SK-N-MC (cell line): ENCODE results near the gene CHGA.

Experiments
- DNase-seq: peaks from one replicate; pipeline ENCODE4 v3.0.0-alpha.2; 2011; ENCODE audit warnings: low read depth, low spot score
- H3K27ac ChIP-seq: fragments of 200-600 bp; sonication (generic); 2 replicates; pipeline ENCODE4 v1.5.1; 2016; ENCODE audit warnings: mixed run types
- H3K36me3 ChIP-seq: fragments of 200-600 bp; sonication (generic); 2 replicates; pipeline ENCODE4 v1.6.1; 2017; ENCODE audit warnings: antibody characterized with exemption, low read length, mixed read lengths; ENCODE audit not compliant: insufficient read depth
- H3K4me3 ChIP-seq: fragments of 200-600 bp; sonication (generic); 2 replicates; pipeline ENCODE4 v1.5.1; 2016
- H3K9ac ChIP-seq: fragments of 200-600 bp; sonication (generic); 2 replicates; pipeline ENCODE4 v1.8.0; 2017; ENCODE audit warnings: mixed run types, mixed read lengths; ENCODE audit not compliant: insufficient read length
- H3K9me3 ChIP-seq: fragments of 200-600 bp; sonication (generic); 2 replicates; pipeline ENCODE4 v1.6.1; 2017; ENCODE audit warnings: low read depth, mild to moderate bottlenecking, antibody characterized with exemption, low read length, moderate library complexity, mixed read lengths
- EZH2 ChIP-seq: fragments of 200-600 bp; sonication (generic); IDR thresholded peaks from one replicate; pipeline ENCODE4 v1.6.1; 2017; ENCODE audit warnings: antibody characterized with exemption
- FOXP2 ChIP-seq: optimal IDR thresholded peaks from 2 replicates; pipeline ENCODE3; 2011; ENCODE audit warnings: mild to moderate bottlenecking, moderate library complexity; ENCODE audit not compliant: insufficient read depth; ENCODE audit errors: extremely low read length, control extremely low read depth
- POLR2AphosphoS5 ChIP-seq: IDR thresholded peaks from 2 replicates; pipeline ENCODE4 v1.6.1; 2012; ENCODE audit warnings: mild to moderate bottlenecking, low read depth, low read length, borderline replicate concordance

The CHGA gene

DNA sequence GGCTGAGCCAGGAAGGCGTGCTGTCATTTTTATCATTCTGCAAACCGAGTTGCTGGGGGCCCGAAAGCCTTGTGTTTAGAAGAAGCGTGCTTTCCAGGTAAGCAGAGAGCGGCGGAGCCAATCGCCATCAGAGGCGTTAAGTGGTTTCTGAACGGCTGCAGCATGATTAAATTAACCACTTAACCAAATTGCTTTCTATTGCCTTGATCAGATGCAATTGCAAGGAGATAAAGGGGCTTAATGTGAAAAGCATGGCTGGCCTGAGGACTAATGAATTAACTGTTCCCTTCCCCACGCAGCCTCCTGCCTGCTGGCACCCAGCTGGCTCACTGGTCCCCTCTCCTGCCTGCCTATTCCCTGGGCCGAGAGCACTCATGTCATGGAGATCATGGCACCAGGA lies 36.6 kb upstream of the CHGA start:
- TF ChIP-seq EZH2 (no peak), FOXP2 (no peak), POLR2AphosphoS5 (no peak)
- Histone ChIP-seq H3K27ac (no peak overlapping the region), H3K9ac (no peak overlapping the region), H3K9me3 (no peaks in the 10 kb centered on the region), H3K4me3 (no peak overlapping the region), H3K36me3 (no peaks in the 10 kb centered on the region)
- no peak for DNase-seq

DNA sequence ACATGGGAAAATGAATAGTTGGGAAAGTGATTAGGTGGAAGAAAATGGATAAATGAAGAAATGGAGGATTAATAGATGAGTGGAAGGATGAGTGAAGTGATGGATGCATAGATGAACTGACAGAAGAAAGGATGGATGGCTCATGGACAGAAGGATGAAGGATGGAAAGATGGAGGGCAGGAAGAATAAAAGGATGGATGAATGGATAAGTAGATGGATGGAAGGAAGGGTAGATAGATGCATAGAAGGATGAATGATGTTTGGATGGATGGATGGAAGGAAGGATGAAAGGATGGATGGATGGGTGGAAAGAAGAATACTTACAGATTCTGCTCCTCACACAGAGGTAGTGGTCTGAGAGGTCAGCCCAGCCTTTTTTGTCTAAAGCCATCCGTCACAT lies 35.8 kb upstream of the CHGA start:
- Histone ChIP-seq H3K36me3 (no peaks in the 10 kb centered on the region), H3K9me3 (no peaks in the 10 kb centered on the region), H3K27ac (no peak overlapping the region), H3K4me3 (no peak overlapping the region), H3K9ac (no peak overlapping the region)
- TF ChIP-seq FOXP2 (no peak), EZH2 (no peak), POLR2AphosphoS5 (no peak)
- no peak for DNase-seq

DNA sequence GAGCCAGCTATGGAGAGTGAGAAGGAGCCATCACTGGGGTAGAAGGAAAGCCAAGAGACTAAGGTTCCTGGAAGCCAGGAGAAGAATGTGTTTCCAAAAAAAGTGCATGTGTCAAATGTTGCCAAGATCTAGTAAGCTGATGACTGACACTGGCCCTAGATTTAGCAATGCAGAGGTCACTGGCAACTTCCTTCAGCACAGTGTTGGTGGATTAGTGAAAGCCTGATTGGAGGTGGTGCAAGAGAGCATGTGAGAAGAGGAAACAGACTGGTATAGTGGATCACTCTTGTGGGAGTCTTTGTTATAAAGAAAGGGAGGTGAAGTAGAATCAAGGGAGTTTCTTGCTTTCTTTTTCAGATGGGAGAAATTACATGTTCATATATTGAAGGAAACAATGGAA lies 34.1 kb upstream of the CHGA start:
- no peak for DNase-seq
- Histone ChIP-seq H3K4me3 (no peak overlapping the region), H3K9ac (no peak overlapping the region), H3K36me3 (no peaks in the 10 kb centered on the region), H3K27ac (no peak overlapping the region), H3K9me3 (no peaks in the 10 kb centered on the region)
- TF ChIP-seq EZH2 (no peak), POLR2AphosphoS5 (no peak), FOXP2 (no peak)

DNA sequence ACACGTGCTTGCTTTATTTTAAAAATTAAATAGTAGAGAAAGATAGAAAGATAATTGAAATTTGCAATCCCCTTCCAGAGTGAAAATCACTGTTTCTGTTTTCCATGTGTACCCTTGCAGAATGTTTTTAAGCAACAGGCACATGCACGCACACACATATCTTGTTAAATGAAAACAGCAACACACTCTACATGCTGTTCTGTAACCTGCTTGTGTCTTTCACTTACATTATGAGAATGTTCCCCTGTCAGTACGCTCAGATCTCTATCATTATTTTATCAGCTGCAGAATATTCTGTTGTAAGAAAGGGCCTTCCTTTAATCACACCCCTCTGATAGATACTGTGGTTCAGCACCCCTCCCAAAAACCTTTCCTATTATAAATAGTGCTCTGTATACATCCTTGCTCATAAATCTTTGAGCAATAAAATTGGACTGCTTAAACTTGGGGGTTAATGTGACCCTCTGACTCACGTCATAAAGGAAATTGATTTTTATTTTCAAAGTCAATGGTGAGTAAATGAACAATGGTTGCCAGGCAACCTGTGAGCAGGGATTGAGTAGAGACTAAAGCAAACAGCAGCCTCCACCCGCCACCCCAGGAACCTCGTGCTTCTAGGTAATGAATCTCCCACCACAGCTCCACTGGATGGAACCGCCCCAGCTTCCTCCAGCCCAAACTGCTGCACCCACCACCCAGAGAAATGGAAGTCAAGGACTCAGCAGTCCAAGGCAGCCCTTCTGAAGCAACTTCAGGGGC lies 31.9 kb upstream of the CHGA start:
- TF ChIP-seq FOXP2 = no peak
- H3K27ac ChIP-seq = no peak overlapping the region
- no peaks in the 10 kb centered on the region for H3K9me3 ChIP-seq
- no peak for DNase-seq
- no peak overlapping the region for H3K4me3 ChIP-seq
- no peaks in the 10 kb centered on the region for H3K36me3 ChIP-seq
- no peak overlapping the region for H3K9ac ChIP-seq

DNA sequence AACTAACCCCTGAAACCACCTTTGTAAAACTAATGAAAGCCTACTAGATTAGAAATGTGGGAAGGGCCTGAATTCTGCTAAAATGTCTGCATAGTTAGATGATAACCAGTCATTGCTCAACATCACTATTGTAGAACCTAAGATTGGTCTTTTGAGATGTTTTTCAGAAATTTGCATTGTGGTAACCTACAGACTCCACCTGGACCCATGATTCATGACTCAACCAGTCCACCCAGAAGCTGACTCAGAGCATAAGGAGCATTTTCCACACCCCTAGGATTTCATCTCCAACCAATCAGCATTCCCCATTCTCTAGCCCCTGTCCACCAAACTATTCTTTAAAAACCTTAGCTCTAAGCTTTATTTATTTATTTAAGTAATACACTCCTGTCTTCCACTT lies 30.4 kb upstream of the CHGA start:
- no peak for TF ChIP-seq FOXP2
- no peak for TF ChIP-seq EZH2
- no peak for TF ChIP-seq POLR2AphosphoS5
- no peaks in the 10 kb centered on the region for H3K36me3 ChIP-seq
- H3K9me3 ChIP-seq = no peaks in the 10 kb centered on the region

DNA sequence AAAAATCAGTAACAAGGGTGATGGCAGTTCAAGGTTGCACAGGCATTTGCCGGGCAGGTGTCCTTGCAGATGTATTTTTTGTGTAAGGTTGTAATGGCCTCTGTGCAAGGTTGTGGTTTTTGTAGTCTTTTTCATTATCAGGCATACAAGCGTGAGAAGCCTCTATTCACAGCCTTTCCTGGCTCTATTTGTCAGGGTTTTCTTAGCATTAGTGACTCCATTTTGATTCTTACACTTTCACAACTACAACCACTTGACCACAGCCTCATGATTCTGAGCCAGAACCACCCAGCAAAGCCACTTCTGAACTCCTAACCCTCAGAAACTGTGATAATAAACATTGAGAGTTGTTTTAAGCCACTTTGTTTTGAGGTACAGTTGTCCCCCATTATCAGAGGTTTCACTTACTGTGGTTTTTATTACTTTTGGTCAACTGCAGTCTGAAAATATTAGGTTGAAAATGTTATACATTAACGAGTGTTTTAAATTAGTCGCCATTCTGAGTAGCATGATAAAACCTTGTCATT lies 27.5 kb upstream of the CHGA start:
- TF ChIP-seq POLR2AphosphoS5 (no peak), FOXP2 (no peak), EZH2 (no peak)
- no peaks in the 10 kb centered on the region for H3K9me3 ChIP-seq

More for the DNA sequence above, 30.4 kb upstream of the CHGA start:
- Histone ChIP-seq H3K4me3 (no peak overlapping the region), H3K27ac (no peak overlapping the region), H3K9ac (no peak overlapping the region)
- DNase-seq = no peak

DNA sequence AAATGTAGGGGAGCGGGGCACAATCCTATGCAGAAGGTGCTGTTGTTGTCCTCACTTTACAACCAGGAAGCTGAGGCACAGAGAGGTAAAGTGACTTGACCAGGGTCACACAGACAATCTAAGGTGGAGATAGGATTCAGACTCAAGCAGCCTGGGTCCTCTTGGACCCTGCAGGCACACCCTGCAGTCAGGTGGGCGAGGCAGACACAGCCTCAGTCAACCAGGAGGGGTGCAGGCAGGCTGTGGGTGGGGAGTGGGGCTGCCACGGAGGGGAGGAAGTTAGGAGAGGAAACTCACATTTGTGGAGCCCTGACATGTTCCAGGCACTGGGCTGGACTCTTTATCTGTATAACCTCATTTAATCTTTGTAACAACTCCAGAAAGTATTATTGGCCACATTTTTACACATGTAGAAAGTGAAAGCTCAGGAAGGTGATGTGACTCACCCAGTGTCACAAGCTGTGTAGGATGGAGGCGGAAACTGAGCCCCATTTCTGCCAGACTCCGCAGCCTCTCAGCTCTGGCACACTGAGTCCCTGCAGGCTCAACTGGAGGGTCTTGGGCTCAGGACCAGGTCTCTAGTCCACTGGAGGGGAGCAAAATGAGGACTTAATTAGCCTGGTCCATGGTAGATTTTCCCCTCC lies 24.9 kb upstream of the CHGA start:
- no peak overlapping the region for H3K4me3 ChIP-seq
- no peak for TF ChIP-seq EZH2
- no peak for TF ChIP-seq FOXP2
- TF ChIP-seq POLR2AphosphoS5 = no peak
- no peak overlapping the region for H3K9ac ChIP-seq
- H3K27ac ChIP-seq = no peak overlapping the region
- no peaks in the 10 kb centered on the region for H3K36me3 ChIP-seq
- DNase-seq = no peak
- H3K9me3 ChIP-seq = no peaks in the 10 kb centered on the region

More for the DNA sequence above, 27.5 kb upstream of the CHGA start:
- Histone ChIP-seq H3K27ac (no peak overlapping the region), H3K4me3 (no peak overlapping the region), H3K9ac (no peak overlapping the region), H3K36me3 (no peaks in the 10 kb centered on the region)
- no peak for DNase-seq

DNA sequence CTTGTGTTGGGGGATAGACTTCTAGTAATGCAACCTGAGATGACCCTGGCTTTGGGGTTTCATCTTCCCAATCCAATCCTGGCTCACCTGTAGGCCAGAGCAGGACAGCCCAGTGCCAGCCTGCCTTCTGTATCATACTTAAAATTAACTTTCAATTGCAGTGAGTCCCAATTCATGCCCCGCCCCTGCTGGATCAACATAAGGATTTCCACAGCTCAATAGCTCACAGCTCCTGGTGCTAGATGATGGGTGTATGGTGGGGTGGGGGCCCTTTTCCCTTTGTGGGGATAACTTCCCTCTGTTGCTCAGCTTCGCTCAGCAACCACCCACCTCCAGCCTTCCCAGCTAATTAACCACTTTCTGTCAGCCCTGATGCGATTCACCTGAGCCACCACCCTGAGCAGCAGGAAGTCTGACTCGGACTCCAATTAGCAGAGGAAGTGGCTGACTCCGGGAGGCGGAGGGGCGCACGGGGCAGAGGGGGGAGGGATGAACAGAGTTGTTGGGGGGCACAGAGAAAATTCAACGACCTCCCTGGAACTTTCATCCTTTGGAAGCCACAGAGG lies 24.3 kb upstream of the CHGA start:
- no peak overlapping the region for H3K27ac ChIP-seq
- no peak overlapping the region for H3K4me3 ChIP-seq
- TF ChIP-seq EZH2 (no peak), FOXP2 (no peak), POLR2AphosphoS5 (no peak)
- H3K9ac ChIP-seq = no peak overlapping the region
- no peaks in the 10 kb centered on the region for H3K36me3 ChIP-seq
- no peaks in the 10 kb centered on the region for H3K9me3 ChIP-seq
- no peak for DNase-seq

DNA sequence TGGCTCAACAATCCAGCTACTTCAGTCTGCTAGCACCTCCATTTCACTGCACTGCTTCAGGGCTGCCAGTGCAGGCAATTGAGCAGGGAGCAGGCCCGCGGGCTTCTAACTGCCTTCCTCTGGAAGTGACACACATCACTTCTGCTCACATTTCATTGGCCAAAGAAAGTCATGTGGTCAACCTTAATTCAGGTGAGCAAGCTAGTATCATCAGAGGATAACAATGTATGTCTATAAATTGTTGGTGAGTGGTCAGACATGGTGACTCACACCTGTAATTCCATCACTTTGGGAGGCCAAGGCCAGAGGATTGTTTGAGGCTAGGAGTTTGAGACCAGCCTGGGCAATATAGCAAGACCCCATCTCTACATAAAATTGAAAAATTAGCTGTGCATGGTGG lies 22.3 kb upstream of the CHGA start:
- Histone ChIP-seq H3K36me3 (no peaks in the 10 kb centered on the region), H3K9ac (no peak overlapping the region), H3K9me3 (no peaks in the 10 kb centered on the region), H3K27ac (no peak overlapping the region), H3K4me3 (no peak overlapping the region)
- no peak for DNase-seq
- TF ChIP-seq EZH2 (no peak), FOXP2 (no peak), POLR2AphosphoS5 (no peak)
